HG02884 (cell line): ENCODE results near the gene FAM20A.

Source experiments
- ATAC-seq: cut with Tn5 transposase; IDR thresholded peaks from one replicate; pipeline ENCODE4 v1.9.1; 2021; ENCODE audit warnings: mild to moderate bottlenecking, moderate library complexity; ENCODE audit not compliant: unreplicated experiment

The FAM20A gene

GRCh38 chr17:68570526-68570925 lies 30.6 kb downstream of the FAM20A start:
- ATAC-seq: no peak

- no peak for ATAC-seq
These were observed 31.8 kb downstream of the FAM20A start for GRCh38 chr17:68569346-68569745.

- ATAC-seq: no peak
These were observed 32.6 kb downstream of the FAM20A start for GRCh38 chr17:68568581-68568980.

- ATAC-seq: no peak
These were observed 33.6 kb downstream of the FAM20A start for GRCh38 chr17:68567581-68567980.

- no peak for ATAC-seq
These were observed 34.1 kb downstream of the FAM20A start for GRCh38 chr17:68567035-68567434.

- ATAC-seq: no peak
These were observed 34.8 kb downstream of the FAM20A start for GRCh38 chr17:68566442-68566738.

GRCh38 chr17:68565661-68566441 lies 35.3 kb downstream of the FAM20A start:
- ATAC-seq: no peak

- ATAC-seq: no peak
These were observed 36.6 kb downstream of the FAM20A start for GRCh38 chr17:68564415-68565111.

GRCh38 chr17:68562736-68563135 lies 38.4 kb downstream of the FAM20A start:
- no peak for ATAC-seq

GRCh38 chr17:68560966-68561720 lies 40.0 kb downstream of the FAM20A start:
- no peak for ATAC-seq

- no peak for ATAC-seq
These were observed 41.9 kb downstream of the FAM20A start for GRCh38 chr17:68559316-68559715.

GRCh38 chr17:68556551-68556950 lies 44.6 kb downstream of the FAM20A start:
- ATAC-seq: no peak

GRCh38 chr17:68544111-68544915 lies 56.9 kb downstream of the FAM20A start:
- ATAC-seq: no peak

- ATAC-seq: no peak
These were observed 58.3 kb downstream of the FAM20A start for GRCh38 chr17:68542698-68543463.

GRCh38 chr17:68541816-68542215 lies 59.4 kb downstream of the FAM20A start:
- ATAC-seq: no peak

- no peak for ATAC-seq
These were observed 60.2 kb downstream of the FAM20A start for GRCh38 chr17:68540981-68541380.

- ATAC-seq: no peak
These were observed 61.4 kb downstream of the FAM20A start for GRCh38 chr17:68539548-68540467.

- ATAC-seq: no peak
These were observed 65.2 kb downstream of the FAM20A start for GRCh38 chr17:68535922-68536321.

- ATAC-seq: no peak
These were observed 66.5 kb downstream of the FAM20A start for GRCh38 chr17:68534695-68535088.
